Psoas muscle (tissue), 8 donors: ENCODE data around the gene CPSF3. TPM values are rescaled to one million over a fixed set of nuclear protein-coding genes. Genes with fewer than 3 reads are reported as not detected.
"Not testable (repeated sequence)": the region's sequence is repeated elsewhere in the genome, so short reads cannot be mapped to it uniquely, and the experiment has no call there.

Experiments
- ATAC-seq, 4 donors: fragments of 200-7000 bp; cut with Tn5 transposase; one replicate each; pipeline ENCODE4 v1.9.1; 2020; ENCODE audit warnings: moderate library complexity in 3 of 4, mild to moderate bottlenecking in 2 of 4
- DNase-seq, 2 donors: peaks; one replicate each; pipeline ENCODE4 v3.0.0-alpha.2; 2020
- H3K27ac ChIP-seq: fragments of 200-600 bp; one replicate; pipeline ENCODE4 v1.8.0; 2022
- H3K27me3 ChIP-seq, 3 donors: fragments of 200-600 bp in 1 of 3; one replicate each; pipeline versions ENCODE4 v1.6.1 to v1.8.0; 2013 to 2022; ENCODE audit warnings: low read length in 2 of 3, mild to moderate bottlenecking in 2 of 3, moderate library complexity in 1 of 3; ENCODE audit not compliant: insufficient read depth in 3 of 3
- H3K36me3 ChIP-seq, 2 donors: fragments of 200-600 bp in 1 of 2; one replicate each; pipeline versions ENCODE4 v1.6.1 to v1.8.0; 2013 to 2022; ENCODE audit warnings: low read depth in 1 of 2, mild to moderate bottlenecking in 1 of 2, moderate library complexity in 1 of 2; ENCODE audit not compliant: insufficient read depth in 1 of 2
- H3K4me1 ChIP-seq: fragments of 200-600 bp; one replicate; pipeline ENCODE4 v1.8.0; 2022
- H3K4me3 ChIP-seq: fragments of 200-600 bp; one replicate; pipeline ENCODE4 v1.8.0; 2022; ENCODE audit warnings: mild to moderate bottlenecking
- H3K9me3 ChIP-seq: fragments of 200-600 bp; one replicate; pipeline ENCODE4 v1.8.0; 2022
- CTCF ChIP-seq: fragments of 200-600 bp; IDR thresholded peaks from one replicate; pipeline ENCODE4 v1.8.0; 2022; ENCODE audit warnings: antibody characterized with exemption
- WGBS, 3 donors: extraction: QIAGEN DNeasy Blood & Tissue Kit; methylation state at CpG; one replicate each; pipeline versions ENCODE4 v1.1.6 to v1.1.7; 2013; 5-methylcytosine and 5-hydroxymethylcytosine counted together
- intact Hi-C, 2 donors: fragments of 100-400 bp; cut with DNase I; formaldehyde crosslinking; loops; one replicate each; pipeline versions ENCODE4 v1.11.0 to v1.14.2; 2022
- polyA plus RNA-seq, 3 donors: library from polyadenylated mRNA; stranded (reverse); fragments of 200-250 nt; gene quantifications; one replicate each; pipeline ENCODE4 v1.2.3, GENCODE V29; 2013
- total RNA-seq, 4 donors: library from RNA; stranded (reverse); fragmentation: NEBNext Ultra II Directional in 2 of 4; extraction: Animal tissue kit (Norgen Biotek cat#: 25700) in 2 of 4; gene quantifications; one replicate each; pipeline versions ENCODE4 v1.2.1 to v1.2.4, GENCODE V29; 2021 to 2023
- donor health status: healthy with polysubstance abuse.
- donor health status: DM: no; HTN: no; CAD: no; lungs with moderate emphysema.
- donor health status: Bipolar disorder and iron deficiency.
- donor health status: healthy.
- donor health status: DM: yes; HTN: yes; CAD: no.
- donor health status: DM: no; HTN: no; CAD: no.
- donor health status: DM: no; HTN: no; CAD: no.
- donor health status: DM: yes; HTN: yes; CAD: no.

The CPSF3 gene
- total and polyA plus RNA-seq, 7 donors = 11.3 to 21.8 (median 19.3) TPM

GRCh38 chr2:9494081-9494480, 70.6 kb downstream of the CPSF3 start:
- Histone ChIP-seq H3K4me1 (peaks cover 5% of the 10 kb centered on the region), H3K9me3 (no peaks in the 10 kb centered on the region), H3K4me3 (no peak overlapping the region), H3K27me3 (no peaks in the 10 kb centered on the region), H3K27ac (no peak overlapping the region), H3K36me3 (peaks cover 27 to 100% of the 10 kb centered on the region in 2 donors)
- WGBS, 3 donors = 86 to 93% (median 91%) methylated on average over 1 of the region's 1 CpG
- ATAC-seq = no peak
- no peak for DNase-seq
- intact Hi-C loops = loop anchor here in 1 of 2 donors (5.0 kb wide), 1 partner anchor 33 kb away; no protein-coding TSS in a partner anchor
- TF ChIP-seq CTCF = no peak

GRCh38 chr2:9497017-9497416, 73.6 kb downstream of the CPSF3 start:
- Histone ChIP-seq H3K27ac (no peak overlapping the region), H3K36me3 (peaks cover 13 to 96% of the 10 kb centered on the region in 2 donors), H3K4me3 (no peak overlapping the region), H3K4me1 (peaks cover 5% of the 10 kb centered on the region), H3K27me3 (no peaks in the 10 kb centered on the region), H3K9me3 (no peaks in the 10 kb centered on the region)
- 81 to 89% (median 86%) methylated on average over 4 of the region's 4 CpGs for WGBS, 3 donors
- no peak for DNase-seq
- peak in 1 of 4 donors; percentile 17 for ATAC-seq
- TF ChIP-seq CTCF = no peak
- intact Hi-C loops = no loop called here

- DNase-seq = no peak
- Histone ChIP-seq H3K27ac (no peak overlapping the region), H3K9me3 (no peaks in the 10 kb centered on the region), H3K4me3 (no peak overlapping the region), H3K27me3 (no peaks in the 10 kb centered on the region), H3K4me1 (peaks cover 5% of the 10 kb centered on the region), H3K36me3 (peaks cover 8 to 92% of the 10 kb centered on the region in 2 donors)
- WGBS, 3 donors = 20 to 50% (median 46%) methylated on average over 1 of the region's 1 CpG
- no peak for TF ChIP-seq CTCF
- intact Hi-C loops = no loop called here
- no peak for ATAC-seq
Observed at GRCh38 chr2:9498210-9498609, 74.8 kb downstream of the CPSF3 start.

- H3K9me3 ChIP-seq = no peaks in the 10 kb centered on the region
- no peak for DNase-seq
- no peak for TF ChIP-seq CTCF
- intact Hi-C loops = no loop called here
- H3K36me3 ChIP-seq = peaks cover 1 to 81% of the 10 kb centered on the region in 2 donors
- ATAC-seq = peak in 3 of 4 donors; percentile 59 to 73 (median 69)
- WGBS, 3 donors = 21 to 39% (median 21%) methylated on average over 1 of the region's 1 CpG
- peaks cover 4% of the 10 kb centered on the region for H3K4me1 ChIP-seq
- peak overlapping the region; percentile 23 for H3K27ac ChIP-seq
- H3K27me3 ChIP-seq = no peaks in the 10 kb centered on the region
- H3K4me3 ChIP-seq = no peak overlapping the region
Observed at GRCh38 chr2:9508931-9509330, 85.5 kb downstream of the CPSF3 start.

- H3K4me3 ChIP-seq, DNase-seq, H3K9me3 ChIP-seq, intact Hi-C loops, ATAC-seq, H3K27ac ChIP-seq, H3K27me3 ChIP-seq, H3K4me1 ChIP-seq: not testable (repeated sequence)
- 100% methylated on average over 3 of the region's 3 CpGs for whole genome bisulfite sequencing, 3 donors
- H3K36me3 ChIP-seq = peaks cover 0 to 84% of the 10 kb centered on the region in 2 donors
Observed at GRCh38 chr2:9513946-9514345, 90.5 kb downstream of the CPSF3 start.
